Stomach (tissue), 9 donors: ENCODE results near the gene TEPSIN. TPM values are rescaled to one million over a fixed set of nuclear protein-coding genes. Genes with fewer than 3 reads are reported as not detected.

Experiments used
- DNase-seq, 2 donors: peaks; one replicate each; pipeline versions ENCODE4 v3.0.0 to v3.0.0-alpha.2; 2013 to 2019
- H3K27ac ChIP-seq, 5 donors: fragments of 200-600 bp in 4 of 5; sonication (generic) in 4 of 5; one replicate each; pipeline ENCODE4 v1.5.1; 2013 to 2019; ENCODE audit warnings: mild to moderate bottlenecking in 1 of 5, moderate library complexity in 1 of 5
- H3K27me3 ChIP-seq, 3 donors: fragments of 200-600 bp; sonication (generic); one replicate each; pipeline ENCODE4 v1.5.1; 2017 to 2019; ENCODE audit warnings: mixed run types in 1 of 3
- H3K36me3 ChIP-seq, 4 donors: fragments of 200-600 bp; sonication (generic); 1 replicate in 3 of 4; 2 replicates in 1 of 4; pipeline ENCODE4 v1.5.1; 2016 to 2019
- H3K4me1 ChIP-seq, 4 donors: fragments of 200-600 bp; sonication (generic); one replicate each; pipeline ENCODE4 v1.5.1; 2016 to 2019
- H3K4me3 ChIP-seq, 4 donors: fragments of 200-600 bp; sonication (generic) in 3 of 4; one replicate each; pipeline ENCODE4 v1.5.1; 2016 to 2019; ENCODE audit warnings: mild to moderate bottlenecking in 1 of 4
- H3K9me3 ChIP-seq, 4 donors: fragments of 200-600 bp; sonication (generic); one replicate each; pipeline ENCODE4 v1.5.1; 2016 to 2019
- EP300 ChIP-seq: sonication (generic); formaldehyde crosslinking; IDR thresholded peaks from one replicate; pipeline ENCODE4 v1.6.1; 2017; ENCODE audit warnings: antibody characterized with exemption
- POLR2A ChIP-seq, 4 donors: fragments of 450-650 bp; IDR thresholded peaks; one replicate each; pipeline ENCODE4 v1.6.1; 2016; ENCODE audit warnings: antibody characterized with exemption in 4 of 4, control low read depth in 2 of 4, mild to moderate bottlenecking in 1 of 4, moderate library complexity in 1 of 4
- POLR2AphosphoS5 ChIP-seq, 3 donors: sonication (generic); formaldehyde crosslinking; IDR thresholded peaks; one replicate each; pipeline ENCODE4 v1.6.1; 2016; ENCODE audit warnings: antibody characterized with exemption in 3 of 3
- WGBS, 5 donors: extraction: QIAGEN DNeasy Blood & Tissue Kit in 3 of 5; methylation state at CpG; one replicate each; pipeline versions ENCODE4 v1.1.5 to v1.1.7; 2013 to 2018; 5-methylcytosine and 5-hydroxymethylcytosine counted together
- intact Hi-C: fragments of 100-400 bp; cut with DNase I; formaldehyde crosslinking; loops from one replicate; pipeline ENCODE4 v1.15.1; 2023; ENCODE audit warnings: low total_unique reads
- polyA plus RNA-seq, 3 donors: library from polyadenylated mRNA; stranded (reverse); fragments of 200-250 nt; gene quantifications; one replicate each; pipeline ENCODE4 v1.2.3, GENCODE V29; 2013
- total RNA-seq, 5 donors: library from RNA; depleted of rRNA; stranded (reverse); fragments of >200 nt; gene quantifications; one replicate each; pipeline versions ENCODE4 v1.1.0 to v1.2.3, GENCODE V29; 2014 to 2016
- TF ChIP-seq, protein P1 (sequence below), 7 experiments: fragments of 450-650 bp in 4 of 7; fragments of 200-600 bp in 3 of 7; sonication (generic) in 3 of 7; IDR thresholded peaks; one replicate each; pipeline ENCODE4 v1.5.1; 2016 to 2019; ENCODE audit warnings: antibody characterized with exemption in 7 of 7, control low read depth in 2 of 7, mild to moderate bottlenecking in 1 of 7
- donor health status: healthy with polysubstance abuse.
- donor health status: Bipolar disorder and iron deficiency.
- donor health status: healthy.

The TEPSIN gene
- total and polyA plus RNA-seq, 8 donors, result 9.4 to 295 (median 21.4) TPM

DNA sequence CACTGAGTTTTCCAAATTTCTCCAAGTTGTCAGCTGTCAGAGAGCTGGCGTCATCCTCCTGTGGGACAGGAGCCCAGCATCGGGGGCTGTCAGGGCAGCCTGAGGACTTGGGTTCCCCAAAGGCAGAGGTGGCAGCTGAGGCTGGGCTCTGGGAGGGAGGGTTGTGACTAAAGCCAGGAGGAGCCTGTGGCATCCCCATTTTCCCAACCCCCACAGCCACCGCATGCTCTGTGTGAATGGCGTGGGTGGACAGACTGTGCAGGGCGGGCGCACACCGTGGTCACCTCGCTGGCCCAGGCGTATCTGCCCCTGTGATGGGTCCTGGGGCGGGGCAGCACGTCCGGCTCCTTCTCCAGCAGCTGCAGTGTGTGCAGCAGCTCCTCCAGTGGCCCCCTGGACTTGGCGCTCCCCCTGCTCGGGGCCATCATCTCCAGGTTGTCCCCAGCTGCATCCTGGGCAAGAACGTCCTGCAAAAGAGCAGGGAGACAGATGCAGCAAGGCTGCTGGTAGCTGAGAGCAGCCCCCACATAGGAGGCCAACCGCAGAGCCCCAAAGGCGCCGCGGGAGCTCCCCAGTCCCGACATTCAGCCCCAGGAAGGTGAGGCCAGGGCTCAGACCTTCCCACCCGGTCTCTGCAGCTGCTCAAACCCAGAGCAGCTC is 40.9 kb downstream of the TEPSIN start:
- no peaks in the 10 kb centered on the region for H3K27me3 ChIP-seq
- TF ChIP-seq POLR2A (IDR thresholded peaks at IDR 0.05), result no peak
- no peak for TF ChIP-seq EP300
- TF ChIP-seq, protein P1, sequence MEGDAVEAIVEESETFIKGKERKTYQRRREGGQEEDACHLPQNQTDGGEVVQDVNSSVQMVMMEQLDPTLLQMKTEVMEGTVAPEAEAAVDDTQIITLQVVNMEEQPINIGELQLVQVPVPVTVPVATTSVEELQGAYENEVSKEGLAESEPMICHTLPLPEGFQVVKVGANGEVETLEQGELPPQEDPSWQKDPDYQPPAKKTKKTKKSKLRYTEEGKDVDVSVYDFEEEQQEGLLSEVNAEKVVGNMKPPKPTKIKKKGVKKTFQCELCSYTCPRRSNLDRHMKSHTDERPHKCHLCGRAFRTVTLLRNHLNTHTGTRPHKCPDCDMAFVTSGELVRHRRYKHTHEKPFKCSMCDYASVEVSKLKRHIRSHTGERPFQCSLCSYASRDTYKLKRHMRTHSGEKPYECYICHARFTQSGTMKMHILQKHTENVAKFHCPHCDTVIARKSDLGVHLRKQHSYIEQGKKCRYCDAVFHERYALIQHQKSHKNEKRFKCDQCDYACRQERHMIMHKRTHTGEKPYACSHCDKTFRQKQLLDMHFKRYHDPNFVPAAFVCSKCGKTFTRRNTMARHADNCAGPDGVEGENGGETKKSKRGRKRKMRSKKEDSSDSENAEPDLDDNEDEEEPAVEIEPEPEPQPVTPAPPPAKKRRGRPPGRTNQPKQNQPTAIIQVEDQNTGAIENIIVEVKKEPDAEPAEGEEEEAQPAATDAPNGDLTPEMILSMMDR (IDR thresholded peaks at IDR 0.05), result no peak
- TF ChIP-seq POLR2AphosphoS5 (IDR thresholded peaks at IDR 0.05), result no peak
- peaks cover 0 to 78% (median 52%) of the 10 kb centered on the region in 4 donors for H3K36me3 ChIP-seq
- H3K4me1 ChIP-seq, result peaks cover 0 to 26% (median 12%) of the 10 kb centered on the region in 4 donors
- no peak for DNase-seq
- no peak overlapping the region for H3K4me3 ChIP-seq
- H3K9me3 ChIP-seq, result no peaks in the 10 kb centered on the region
- intact Hi-C loops, result no loop called here
- WGBS, 5 donors, result 89 to 100% (median 91%) methylated on average over 7 to 21 of the region's 21 CpGs
- H3K27ac ChIP-seq, result no peak overlapping the region

DNA sequence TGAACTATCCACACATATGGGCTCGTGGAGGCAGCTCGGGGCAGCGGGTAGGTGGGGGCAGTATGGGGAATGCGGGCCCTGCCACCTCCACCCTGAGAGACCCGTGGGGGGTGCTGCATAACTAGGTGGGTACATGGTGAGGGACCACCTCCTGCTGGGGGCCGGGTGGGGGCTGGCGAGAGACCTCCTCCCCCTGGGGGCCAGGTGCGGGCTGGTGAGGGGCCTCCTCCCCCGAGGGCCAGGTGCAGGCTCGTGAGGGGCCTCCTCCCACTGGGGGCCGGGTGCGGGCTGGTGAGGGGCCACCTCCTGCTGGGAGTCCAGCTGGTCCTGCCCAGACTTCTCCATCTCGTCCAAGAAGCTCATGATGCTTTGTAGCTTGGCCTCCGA is 41.5 kb downstream of the TEPSIN start:
- H3K4me1 ChIP-seq, result peaks cover 0 to 26% (median 12%) of the 10 kb centered on the region in 4 donors
- no peak for DNase-seq
- H3K36me3 ChIP-seq, result peaks cover 0 to 75% (median 50%) of the 10 kb centered on the region in 4 donors
- no peak overlapping the region for H3K4me3 ChIP-seq
- TF ChIP-seq, protein P1 (IDR thresholded peaks at IDR 0.05), result no peak
- TF ChIP-seq EP300 (no peak), POLR2AphosphoS5 (IDR thresholded peaks at IDR 0.05) (no peak), POLR2A (IDR thresholded peaks at IDR 0.05) (no peak)
- no peaks in the 10 kb centered on the region for H3K27me3 ChIP-seq
- 89 to 93% (median 93%) methylated on average over 6 to 14 of the region's 14 CpGs for WGBS, 5 donors
- H3K27ac ChIP-seq, result no peak overlapping the region
- intact Hi-C loops, result no loop called here
- no peaks in the 10 kb centered on the region for H3K9me3 ChIP-seq

DNA sequence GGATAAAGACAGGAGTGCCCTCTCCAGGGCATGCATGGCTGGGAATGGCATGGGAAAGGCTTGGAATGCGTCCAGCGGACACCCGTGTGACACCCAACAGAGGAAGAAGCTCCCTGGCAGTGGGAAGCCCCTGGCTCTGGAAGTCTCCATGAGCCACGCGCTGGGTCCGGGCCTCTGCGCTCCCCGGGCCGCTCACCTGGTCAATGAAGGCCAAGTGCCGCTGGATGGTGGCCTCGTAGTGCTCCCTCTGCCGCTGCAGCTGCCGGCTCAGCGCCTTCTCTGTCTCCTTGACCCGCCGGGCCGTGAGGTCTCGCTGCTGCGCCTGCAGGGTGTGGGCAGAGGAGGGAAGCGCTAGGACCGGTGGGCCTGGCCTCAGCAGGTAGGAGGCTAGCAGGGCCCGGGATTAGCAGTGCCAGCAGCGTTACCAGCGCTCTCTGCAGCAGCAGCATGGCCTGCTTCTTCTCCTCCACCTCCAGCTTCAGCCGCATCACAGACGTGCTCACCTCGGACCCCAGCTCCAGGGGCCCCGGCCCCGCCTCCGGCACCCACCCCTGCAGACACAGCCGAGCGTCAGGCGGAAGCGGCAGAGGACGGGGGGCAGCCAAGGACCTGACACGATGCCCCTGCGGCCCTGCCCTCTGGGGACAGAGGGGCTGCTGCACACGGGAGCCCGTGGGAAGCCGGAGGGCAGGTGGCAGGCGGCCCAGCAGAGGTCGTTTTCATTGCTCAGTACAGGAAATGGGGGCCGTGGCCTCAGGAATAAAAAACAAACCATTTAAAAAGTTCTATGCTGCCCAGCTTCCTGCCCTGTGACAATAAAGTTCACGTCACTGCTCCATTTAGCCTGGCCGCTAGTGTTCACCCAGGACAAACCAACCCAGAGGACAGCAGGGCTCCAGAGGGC is 42.1 kb downstream of the TEPSIN start:
- no peak overlapping the region for H3K4me3 ChIP-seq
- DNase-seq, result no peak
- H3K4me1 ChIP-seq, result peaks cover 0 to 26% (median 12%) of the 10 kb centered on the region in 4 donors
- no peaks in the 10 kb centered on the region for H3K27me3 ChIP-seq
- intact Hi-C loops, result no loop called here
- no peak overlapping the region for H3K27ac ChIP-seq
- WGBS, 5 donors, result 89 to 94% (median 89%) methylated on average over 27 to 45 of the region's 45 CpGs
- peaks cover 0 to 77% (median 53%) of the 10 kb centered on the region in 4 donors for H3K36me3 ChIP-seq
- TF ChIP-seq, protein P1 (IDR thresholded peaks at IDR 0.05), result no peak
- no peaks in the 10 kb centered on the region for H3K9me3 ChIP-seq

DNA sequence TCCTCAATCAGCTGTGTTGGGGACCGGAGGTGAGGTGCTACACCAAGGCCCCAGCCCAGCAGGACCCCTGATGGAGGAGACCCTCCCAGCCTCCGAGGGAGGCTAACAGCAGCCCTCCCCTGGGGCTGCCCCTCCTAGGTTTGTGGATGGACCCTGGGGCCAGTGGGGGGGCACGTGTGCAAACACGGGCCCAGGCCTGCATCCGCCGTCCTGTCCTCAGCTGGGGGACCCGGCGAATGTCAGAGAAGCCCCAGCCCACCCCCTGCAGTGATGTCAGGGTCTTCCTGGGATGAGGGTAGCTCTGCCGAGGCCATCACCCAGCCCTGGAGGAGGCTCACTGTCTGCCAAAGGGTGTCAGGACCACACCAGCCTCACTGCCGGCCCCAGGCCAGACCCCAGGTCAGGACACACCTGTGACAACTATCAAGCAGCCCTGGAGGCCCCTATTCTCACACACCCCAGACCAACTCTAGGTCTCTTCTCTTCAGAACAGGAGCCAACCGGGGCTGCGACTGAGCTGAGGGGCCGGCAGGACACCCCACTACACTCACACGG is 42.8 kb downstream of the TEPSIN start:
- 88 to 96% (median 95%) methylated on average over 10 to 14 of the region's 14 CpGs for WGBS, 5 donors
- H3K27ac ChIP-seq, result no peak overlapping the region
- DNase-seq, result no peak
- H3K4me1 ChIP-seq, result peaks cover 0 to 25% (median 10%) of the 10 kb centered on the region in 4 donors
- intact Hi-C loops, result no loop called here
- H3K27me3 ChIP-seq, result no peaks in the 10 kb centered on the region
- peaks cover 0 to 84% (median 60%) of the 10 kb centered on the region in 4 donors for H3K36me3 ChIP-seq
- no peak overlapping the region for H3K4me3 ChIP-seq
- no peaks in the 10 kb centered on the region for H3K9me3 ChIP-seq
- TF ChIP-seq POLR2AphosphoS5 (IDR thresholded peaks at IDR 0.05) (no peak), POLR2A (IDR thresholded peaks at IDR 0.05) (no peak), EP300 (no peak)
- TF ChIP-seq, protein P1 (IDR thresholded peaks at IDR 0.05), result no peak
